ENCODE measurements around the gene SCGB1D1. TPM values are rescaled to one million over a fixed set of nuclear protein-coding genes. Genes with fewer than 3 reads are reported as not detected.

Gene SCGB1D1
- total and polyA plus RNA-seq, 2 of the 8 experiments (the other 6 are each of a cell fraction or from before 2014, with no cell fraction given): not detected

DNA sequence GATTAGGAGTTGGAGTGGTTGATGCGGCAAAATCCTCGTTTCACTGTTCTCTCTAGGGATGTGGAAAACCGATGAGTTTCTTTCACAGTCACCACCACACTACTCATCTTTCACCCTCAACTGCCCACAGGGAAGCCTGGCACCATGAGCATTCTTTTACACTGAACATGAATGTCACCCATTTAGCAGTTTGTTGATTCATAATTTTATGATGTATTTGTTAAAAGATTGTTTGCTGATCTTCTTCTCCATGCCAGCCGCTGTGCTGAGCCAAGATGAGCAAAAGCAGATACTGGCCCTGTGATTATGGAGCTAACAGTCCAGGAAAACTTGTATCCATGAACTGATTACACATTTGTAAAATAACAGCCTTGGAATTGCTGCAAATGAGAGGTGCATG lies 48.1 kb downstream of the SCGB1D1 start:
- Histone ChIP-seq H3K9ac (replicated peaks in 1 of 4; ENCODE audit: extremely low read depth in 1 of 4, low read depth in 3 of 4, low read length in 3 of 4) (no peak overlapping the region), H2BK12ac (ENCODE audit: low read depth, low read length) (no peak overlapping the region), H3K4me1 (replicated peaks in 1 of 4; ENCODE audit: control insufficient read depth in 3 of 4, insufficient read depth in 4 of 4, low read length in 3 of 4) (peaks cover 0 to 5% (median under 1%) of the 10 kb centered on the region in 4 experiments; a peak in 4 of 7 replicates), H3K4me3 (ENCODE audit: extremely low read depth in 1 of 4, insufficient read depth in 2 of 4, low read depth in 3 of 4, low read length in 4 of 4) (no peak overlapping the region), H4K5ac (ENCODE audit: insufficient read length, low read depth, low read length) (no peak overlapping the region), H4K8ac (ENCODE audit: extremely low read depth, insufficient read depth, low read length) (no peak overlapping the region), H3K14ac (ENCODE audit: insufficient read length) (no peak overlapping the region), H2BK120ac (replicated peaks; ENCODE audit: low read depth, low read length) (no peak overlapping the region), H3K79me1 (ENCODE audit: low read depth, low read length) (no peaks in the 10 kb centered on the region), H4K91ac (replicated peaks; ENCODE audit: insufficient read length, low read length) (no peak overlapping the region), H2BK20ac (ENCODE audit: low read length) (no peak overlapping the region), H3K36me3 (ENCODE audit: control insufficient read depth in 2 of 4, insufficient read depth in 4 of 4, low read length in 3 of 4) (no peaks in the 10 kb centered on the region), H3K9me3 (ENCODE audit: insufficient read depth in 2 of 2, low read depth in 1 of 2, low read length in 1 of 2) (no peaks in the 10 kb centered on the region), H3K4me2 (ENCODE audit: insufficient read depth in 1 of 2, low read depth in 2 of 2, low read length in 2 of 2) (no peak overlapping the region), H3K56ac (replicated peaks; ENCODE audit: insufficient read length, low read depth, low read length) (no peak overlapping the region), H3K23me2 (ENCODE audit: low read depth, low read length) (peaks cover 3% of the 10 kb centered on the region; the same call in 1 of the 2 replicates), H2BK15ac (ENCODE audit: low read length) (no peak overlapping the region), H3K79me2 (ENCODE audit: control insufficient read depth in 1 of 2, insufficient read depth in 2 of 2, low read length in 2 of 2) (no peaks in the 10 kb centered on the region), H2BK5ac (ENCODE audit: low read depth, low read length) (no peak overlapping the region), H3K23ac (ENCODE audit: insufficient read length) (no peak overlapping the region), H3K27me3 (replicated peaks in 1 of 4; ENCODE audit: control insufficient read depth in 3 of 4, extremely low read depth in 1 of 4, insufficient read depth in 3 of 4, low read length in 3 of 4) (peaks cover 0 to 1% (median 0%) of the 10 kb centered on the region in 4 experiments; a peak in 1 of 7 replicates), H3K27ac (ENCODE audit: low read depth, low read length) (no peak overlapping the region), H4K20me1 (replicated peaks in 1 of 2; ENCODE audit: control insufficient read depth in 1 of 2, insufficient read depth in 2 of 2, low read length in 2 of 2) (peaks cover 0 to 2% of the 10 kb centered on the region in 2 experiments), H3K18ac (ENCODE audit: extremely low read depth, low read length) (no peak overlapping the region), H2AFZ (ENCODE audit: low read length) (no peak overlapping the region), H3K4ac (replicated peaks; ENCODE audit: insufficient read length, low read depth, low read length) (no peak overlapping the region), H2AK5ac (ENCODE audit: low read depth, low read length) (no peak overlapping the region)
- FAIRE-seq: no peak
- CTCF ChIA-PET (ENCODE audit: partially characterized antibody): no interaction called here
- 84% methylated on average over 4 of the region's 4 CpGs; no CpG with 5 or more reads in 1 of the 2 experiments for WGBS, 2 experiments (ENCODE audit: extremely low coverage in 1 of 2, insufficient coverage in 1 of 2, insufficient read length in 1 of 2, insufficient replicate concordance in 2 of 2, low coverage in 1 of 2, low lambda C conversion rate in 2 of 2, missing lambda C conversion rate in 1 of 2)
- DNase-seq (ENCODE audit: low read depth in 1 of 2, low spot score in 2 of 2): no peak
- POLR2A ChIA-PET (ENCODE audit: partially characterized antibody): no interaction called here
- TF ChIP-seq TBP (IDR thresholded peaks at IDR 0.05; ENCODE audit: low read depth, low read length) (no peak), SIX5 (IDR thresholded peaks at IDR 0.05; ENCODE audit: low read depth, low read length) (no peak), CBX8 (IDR thresholded peaks at IDR 0.05; ENCODE audit: borderline replicate concordance, low read depth, low read length) (no peak), CHD2 (IDR thresholded peaks at IDR 0.05; ENCODE audit: low read length) (no peak), PHF8 (conservative IDR thresholded peaks at IDR 0.05; ENCODE audit: low read depth, low read length) (no peak), CHD1 (IDR thresholded peaks at IDR 0.05; ENCODE audit: low read depth, low read length) (no peak), SIN3A (conservative IDR thresholded peaks at IDR 0.05 in 1 of 2, IDR thresholded peaks at IDR 0.05 in 1 of 2; ENCODE audit: low read depth in 1 of 2, low read length in 2 of 2) (no peak), RFX5 (IDR thresholded peaks at IDR 0.05; ENCODE audit: borderline replicate concordance, low read depth, low read length) (no peak), GTF2F1 (IDR thresholded peaks at IDR 0.05; ENCODE audit: borderline replicate concordance, low read depth, low read length) (no peak), BACH1 (IDR thresholded peaks at IDR 0.05; ENCODE audit: low read length) (no peak)

All from H1 (cell line).